ENCODE data around the gene BEST1. TPM values are rescaled to one million over a fixed set of nuclear protein-coding genes. Genes with fewer than 3 reads are reported as not detected.

The BEST1 gene
- total RNA-seq, 4 donors from 2014 or later, result 0.89 to 2.8 (median 1.5) TPM

- TF ChIP-seq CTCF (IDR thresholded peaks at IDR 0.05) (no peak), POLR2A (IDR thresholded peaks at IDR 0.05) (no peak)
- whole genome bisulfite sequencing, 2 donors, result 89 to 95% methylated on average over 9 of the region's 9 CpGs
- intact Hi-C loops (cut with DNase I; ENCODE audit: low total_unique reads), result no loop called here
- no peak for DNase-seq (ENCODE audit: low spot score in 2 of 2)
- H3K4me3 ChIP-seq (ENCODE audit: low read depth, poor library complexity, severe bottlenecking), result no peak overlapping the region
Measured at GRCh38 chr11:61954106-61954850, 4.1 kb downstream of the BEST1 start.

- 10 to 13% methylated on average over 17 to 19 of the region's 21 CpGs for WGBS, 2 donors
- DNase-seq (ENCODE audit: low spot score in 2 of 2), result peak in 1 of 2 donors; percentile 93
- H3K4me3 ChIP-seq (ENCODE audit: low read depth, poor library complexity, severe bottlenecking), result no peak overlapping the region
- TF ChIP-seq POLR2A (IDR thresholded peaks at IDR 0.05) (no peak), CTCF (IDR thresholded peaks at IDR 0.05) (no peak)
- intact Hi-C loops (cut with DNase I; ENCODE audit: low total_unique reads), result no loop called here
Measured at GRCh38 chr11:61954851-61955421, 4.8 kb downstream of the BEST1 start.

GRCh38 chr11:61955422-61956135 is 5.4 kb downstream of the BEST1 start:
- H3K4me3 ChIP-seq (ENCODE audit: low read depth, poor library complexity, severe bottlenecking), result no peak overlapping the region
- TF ChIP-seq CTCF (IDR thresholded peaks at IDR 0.05), result no peak
- no peak for TF ChIP-seq POLR2A (IDR thresholded peaks at IDR 0.05)
- intact Hi-C loops (cut with DNase I; ENCODE audit: low total_unique reads), result no loop called here
- peak in 1 of 2 donors; percentile 89 for DNase-seq (ENCODE audit: low spot score in 2 of 2)
- WGBS, 2 donors, result 6 to 10% methylated on average over 22 to 42 of the region's 56 CpGs

GRCh38 chr11:61956191-61957020 is 6.3 kb downstream of the BEST1 start:
- TF ChIP-seq POLR2A (IDR thresholded peaks at IDR 0.05), result no peak
- no peak for TF ChIP-seq CTCF (IDR thresholded peaks at IDR 0.05)
- DNase-seq (ENCODE audit: low spot score in 2 of 2), result peak in 1 of 2 donors; percentile 84
- WGBS, 2 donors, result 92% methylated on average over 20 of the region's 20 CpGs
- intact Hi-C loops (cut with DNase I; ENCODE audit: low total_unique reads), result no loop called here
- no peak overlapping the region for H3K4me3 ChIP-seq (ENCODE audit: low read depth, poor library complexity, severe bottlenecking)

DNA sequence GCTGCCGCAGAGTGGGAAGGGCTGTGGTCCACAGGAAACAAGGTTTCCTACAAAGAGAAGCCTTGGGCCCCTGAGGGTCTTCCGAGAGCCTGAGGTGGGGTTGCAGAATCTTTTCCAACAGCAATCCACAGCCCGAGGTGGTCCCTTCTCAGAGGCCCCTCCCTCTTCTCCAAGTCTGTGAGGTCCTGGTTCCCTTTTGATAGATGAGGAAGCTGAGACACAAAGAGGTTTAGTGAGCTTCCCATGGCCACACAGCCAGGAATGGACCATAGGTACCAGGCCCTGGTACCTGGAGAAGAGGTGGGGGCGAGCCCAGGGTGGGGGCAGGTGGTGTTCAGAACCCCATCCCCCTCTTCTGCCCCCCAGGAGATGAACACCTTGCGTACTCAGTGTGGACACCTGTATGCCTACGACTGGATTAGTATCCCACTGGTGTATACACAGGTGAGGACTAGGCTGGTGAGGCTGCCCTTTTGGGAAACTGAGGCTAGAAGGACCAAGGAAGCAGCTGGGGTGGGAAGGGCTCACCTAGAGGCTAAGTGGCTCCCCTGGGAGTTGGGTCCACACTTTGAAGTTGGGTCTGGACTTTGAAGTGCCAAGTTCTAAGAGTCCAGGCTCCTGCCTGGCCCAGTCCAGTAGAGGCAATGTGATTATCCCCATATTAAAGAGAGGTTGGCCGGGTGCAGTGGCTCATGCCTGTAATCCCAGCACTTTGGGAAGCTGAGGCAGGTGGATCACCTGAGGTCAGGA is 7.0 kb downstream of the BEST1 start:
- TF ChIP-seq CTCF (IDR thresholded peaks at IDR 0.05) (no peak), POLR2A (IDR thresholded peaks at IDR 0.05) (no peak)
- intact Hi-C loops (cut with DNase I; ENCODE audit: low total_unique reads), result no loop called here
- H3K4me3 ChIP-seq (ENCODE audit: low read depth, poor library complexity, severe bottlenecking), result no peak overlapping the region
- 92 to 98% methylated on average over 6 to 7 of the region's 7 CpGs for WGBS, 2 donors
- peak in 1 of 2 donors; percentile 71 for DNase-seq (ENCODE audit: low spot score in 2 of 2)
